GM19351 (cell line): ENCODE measurements around the gene DEDD2.
A peak's percentile ranks its signal among the peaks of the same experiment; 100 is the strongest.

ENCODE experiments used
- ATAC-seq: cut with Tn5 transposase; IDR thresholded peaks from one replicate; pipeline ENCODE4 v1.9.1; 2021; ENCODE audit warnings: mild to moderate bottlenecking, moderate library complexity; ENCODE audit not compliant: unreplicated experiment

The DEDD2 gene

DNA sequence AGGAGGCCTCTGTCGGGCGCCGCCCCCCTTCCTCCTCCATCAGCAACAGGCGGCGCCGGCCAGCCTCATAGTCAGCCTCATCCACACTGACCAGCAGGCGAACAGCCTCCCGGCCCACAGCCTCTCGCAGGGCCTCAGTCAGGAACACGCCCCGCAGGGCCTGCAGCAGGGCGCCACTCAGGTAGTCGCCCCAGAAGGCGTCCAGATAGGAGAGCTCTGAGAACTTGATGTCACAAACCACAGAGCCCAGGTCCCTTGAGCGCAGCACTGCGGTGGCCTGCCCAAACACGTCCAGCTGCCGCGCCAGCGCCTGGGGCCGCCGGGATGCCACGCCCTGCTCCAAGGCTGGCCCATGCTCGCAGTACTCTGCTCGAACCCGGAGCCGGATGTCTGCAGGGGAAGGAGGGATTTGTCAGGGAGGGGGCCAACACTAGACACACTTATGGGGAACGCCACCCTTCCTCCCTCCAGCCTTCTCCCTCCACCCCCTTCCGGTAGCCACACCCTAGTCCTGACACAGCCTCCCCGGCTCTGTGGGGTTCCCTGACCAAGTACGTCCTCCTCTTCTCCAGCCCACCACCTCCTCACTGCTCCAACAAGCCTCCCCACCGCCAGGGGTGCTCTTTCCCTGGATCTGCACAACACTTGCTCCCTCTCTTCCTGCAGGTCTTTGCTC lies 17.9 kb downstream of the DEDD2 start:
- peak; percentile 47 for ATAC-seq

DNA sequence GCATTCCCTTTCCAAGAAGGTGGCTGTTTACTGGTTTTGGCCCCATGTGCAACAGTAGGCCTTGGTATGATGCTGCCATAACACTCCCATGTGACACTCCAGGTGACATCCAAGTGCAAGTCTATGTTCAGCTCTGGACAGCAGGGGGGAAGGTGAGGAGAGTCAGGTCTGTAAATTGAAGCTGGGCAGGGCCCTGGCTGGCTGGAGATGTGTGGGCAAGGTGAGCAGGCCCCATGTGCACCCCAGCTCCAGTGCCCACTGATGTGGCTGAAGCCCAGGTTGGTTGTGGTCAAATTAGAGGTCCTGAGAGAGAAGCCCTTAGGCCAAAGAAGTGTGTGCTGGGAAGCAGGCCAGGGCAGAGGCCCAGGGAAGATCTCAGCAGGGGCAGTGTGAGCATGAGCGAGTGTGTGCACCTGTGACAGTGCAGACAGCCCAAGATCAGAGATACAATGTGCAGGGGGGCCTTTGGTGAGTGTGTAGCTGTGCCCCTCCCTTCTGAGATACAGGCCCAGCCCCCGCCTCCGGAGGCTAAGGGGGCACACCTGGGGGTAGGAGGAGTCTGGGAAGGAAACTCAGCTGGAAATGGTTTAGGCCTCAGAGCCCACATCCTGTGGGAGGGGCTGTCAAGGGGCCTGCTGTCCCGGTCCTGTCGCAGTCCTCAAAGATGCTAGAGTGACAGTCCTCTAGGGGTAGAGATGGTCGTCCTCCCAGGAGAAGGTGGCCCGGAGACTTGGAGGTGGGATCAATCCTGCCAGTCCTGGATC lies 18.6 kb downstream of the DEDD2 start:
- ATAC-seq = peak; percentile 38

DNA sequence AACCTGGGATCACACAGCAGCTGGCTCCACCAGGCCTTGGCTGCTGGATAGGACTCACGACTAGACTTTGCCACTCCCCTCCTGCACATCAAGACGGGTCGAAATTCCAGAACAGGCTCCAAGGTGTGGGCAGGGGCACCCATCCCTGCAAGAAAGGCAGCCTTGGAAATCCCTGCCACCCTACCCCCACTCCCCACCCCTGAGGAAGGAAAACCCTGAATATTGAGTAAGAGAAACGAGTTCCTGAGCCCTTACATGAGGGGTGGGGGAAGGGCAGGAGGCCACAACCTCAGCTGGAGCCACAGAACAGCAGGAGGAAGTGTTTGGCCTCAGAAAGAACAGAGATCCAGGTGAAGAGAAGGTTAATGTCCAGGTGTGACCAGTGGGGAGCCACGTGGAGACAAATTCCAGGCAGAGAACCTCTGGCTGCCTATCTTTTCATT lies 20.1 kb downstream of the DEDD2 start:
- no peak for ATAC-seq

DNA sequence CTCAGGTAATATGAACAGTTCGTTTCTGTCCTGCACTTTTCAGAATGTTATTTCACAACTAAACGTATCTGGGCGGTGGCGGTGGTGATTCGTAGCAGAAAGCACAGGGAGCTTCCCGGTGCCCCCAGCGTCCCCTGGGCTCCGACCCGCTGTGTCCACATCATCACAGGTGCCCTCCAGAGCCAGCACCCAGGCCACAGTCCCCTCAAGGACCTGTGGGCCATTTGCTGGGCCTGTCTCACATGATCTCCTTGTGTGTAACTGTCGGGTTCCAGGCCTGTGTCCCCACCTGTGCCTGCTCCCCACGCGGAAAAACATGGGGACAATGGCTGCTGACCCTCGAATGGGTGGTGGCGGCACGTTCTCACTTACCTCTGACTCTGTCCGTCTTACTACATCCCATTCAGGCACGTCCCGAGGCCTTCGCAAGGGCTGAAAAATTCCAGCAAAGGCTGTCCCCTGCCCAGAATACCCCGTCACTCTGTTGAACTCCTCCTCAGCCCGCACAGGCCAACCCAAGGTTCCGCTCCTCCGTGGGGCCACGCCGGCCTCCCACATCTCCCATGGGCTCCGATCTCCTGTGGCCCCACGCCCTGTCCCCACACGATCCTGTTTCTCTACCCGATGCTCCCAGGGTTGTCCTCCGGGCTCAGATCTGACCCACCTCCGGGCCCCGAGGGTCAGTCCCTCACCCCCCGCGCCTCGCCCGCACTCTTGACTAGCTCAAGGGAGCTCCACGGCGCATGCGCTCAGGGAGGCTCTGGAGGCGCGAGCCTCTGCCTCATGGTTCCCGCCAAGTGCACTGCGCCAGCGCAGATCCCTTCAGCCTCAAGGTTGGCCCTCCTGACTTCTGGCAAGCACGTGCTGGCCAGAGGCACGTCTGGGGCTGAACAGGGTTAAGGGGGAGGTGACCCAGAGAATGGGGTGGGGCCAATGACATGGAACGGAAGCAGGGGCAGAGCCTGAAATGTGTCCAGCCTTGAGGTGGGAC lies 21.2 kb downstream of the DEDD2 start:
- ATAC-seq = no peak

DNA sequence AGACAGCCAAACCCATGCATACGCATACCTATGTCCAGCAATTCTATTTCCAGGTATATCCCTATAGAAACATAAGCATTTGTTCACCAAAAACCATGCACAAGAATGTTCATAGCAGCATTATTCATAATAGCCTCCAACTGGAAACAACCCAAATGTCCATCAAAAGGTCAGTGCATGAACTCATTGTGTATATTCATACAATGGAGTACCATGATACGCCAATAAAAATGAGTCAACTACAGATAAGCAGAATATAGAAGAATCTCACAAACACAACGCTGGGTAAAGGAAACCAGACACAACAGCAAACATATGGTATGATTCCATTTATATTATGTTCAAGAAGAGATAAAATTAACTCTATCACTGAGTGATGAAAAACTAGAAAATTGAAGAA lies 23.8 kb downstream of the DEDD2 start:
- ATAC-seq = no peak

DNA sequence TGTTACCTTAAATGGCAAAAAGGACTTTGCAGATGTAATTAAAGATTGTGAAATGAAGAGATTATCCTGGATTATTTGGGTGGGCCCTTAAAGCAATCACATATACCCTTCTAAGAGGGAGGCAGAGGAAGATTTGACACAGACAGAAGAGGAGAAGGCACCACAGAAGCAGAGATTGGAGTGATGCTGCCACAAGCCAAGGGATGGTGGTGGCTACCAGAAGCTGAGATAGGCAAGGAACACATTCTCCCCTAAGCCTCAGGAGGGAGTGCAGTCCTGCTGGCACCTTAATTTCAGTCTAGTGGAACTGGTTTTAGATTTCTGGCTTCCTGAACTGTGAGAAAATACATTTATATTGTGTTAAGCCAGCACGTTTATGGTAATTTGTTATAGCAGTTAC lies 24.2 kb downstream of the DEDD2 start:
- no peak for ATAC-seq

DNA sequence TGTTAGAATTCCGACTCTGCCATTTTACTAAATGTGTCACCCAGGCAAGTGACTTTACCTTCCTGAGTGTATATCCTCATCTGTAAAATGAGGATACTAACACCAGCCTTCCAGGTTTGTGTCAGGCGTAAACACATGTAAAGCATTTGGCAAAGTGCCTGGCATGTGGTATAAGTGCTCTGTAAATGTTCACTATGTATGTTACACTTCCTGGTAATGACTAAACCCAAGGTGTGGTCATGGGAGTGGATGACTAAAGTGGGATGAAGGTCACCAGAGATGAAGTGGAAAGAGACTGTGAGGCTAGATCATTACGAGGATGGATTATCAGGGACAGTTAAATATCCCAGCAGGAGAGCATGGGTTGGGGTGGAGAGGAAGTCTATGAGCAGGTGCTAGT lies 25.6 kb downstream of the DEDD2 start:
- ATAC-seq = no peak

DNA sequence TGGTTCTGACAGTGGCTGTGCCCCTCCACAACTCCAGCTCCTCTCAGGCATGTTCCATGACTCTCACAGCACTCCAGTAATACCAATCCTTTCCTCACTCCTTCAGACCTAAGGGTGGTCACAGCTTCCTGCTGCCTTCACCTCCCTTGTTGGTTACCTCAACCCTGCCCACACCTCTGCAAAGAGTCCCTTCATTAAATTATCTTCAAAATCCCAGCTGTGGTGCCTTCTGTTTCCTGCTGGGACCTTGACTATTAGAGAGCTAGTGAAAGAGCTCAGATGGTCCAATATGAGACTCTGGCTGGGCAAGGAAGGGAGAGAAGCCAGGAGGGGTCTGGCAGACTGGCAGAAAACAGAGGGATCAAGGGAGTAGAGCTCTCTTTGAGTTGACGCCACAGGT lies 26.1 kb downstream of the DEDD2 start:
- no peak for ATAC-seq

DNA sequence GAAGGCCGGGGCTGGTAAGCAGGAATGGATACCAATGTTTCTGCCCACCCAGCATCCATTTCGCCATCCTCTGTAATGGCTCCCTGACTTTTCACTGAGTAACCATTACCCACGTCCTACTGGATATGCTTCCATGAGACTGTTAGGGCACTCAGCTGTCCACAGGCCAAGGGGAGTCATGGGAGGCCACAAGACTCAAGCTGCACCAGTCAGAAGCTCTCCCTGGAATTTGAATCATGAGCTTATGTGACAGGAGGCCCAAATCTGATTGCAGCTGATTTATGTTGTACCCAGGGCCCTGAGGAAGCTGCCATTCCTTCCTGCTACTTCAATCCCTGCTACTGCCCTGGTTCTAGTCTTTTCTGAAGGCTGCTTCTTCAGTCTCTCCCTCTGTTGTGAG lies 28.3 kb downstream of the DEDD2 start:
- ATAC-seq = no peak

DNA sequence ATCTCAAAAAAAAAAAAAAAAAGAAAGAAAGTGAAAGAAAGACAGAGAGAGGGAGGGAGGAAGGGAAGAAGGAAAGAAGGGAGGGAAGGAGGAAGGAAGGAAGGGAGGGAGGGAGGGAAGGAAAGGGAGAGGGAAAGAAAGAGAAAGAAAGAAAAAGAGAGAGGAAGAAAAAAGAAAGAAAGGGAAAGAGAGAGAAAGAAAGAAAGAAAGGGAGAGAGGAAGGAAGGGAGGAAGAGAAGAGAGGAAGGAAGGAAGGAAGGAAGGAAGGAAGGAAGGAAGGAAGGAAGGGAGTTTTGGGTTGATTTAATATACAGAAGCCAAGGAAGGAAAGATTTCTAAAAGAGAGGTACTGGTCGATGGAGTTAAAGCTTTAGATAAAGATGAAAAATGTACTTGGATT lies 28.8 kb downstream of the DEDD2 start:
- no peak for ATAC-seq

DNA sequence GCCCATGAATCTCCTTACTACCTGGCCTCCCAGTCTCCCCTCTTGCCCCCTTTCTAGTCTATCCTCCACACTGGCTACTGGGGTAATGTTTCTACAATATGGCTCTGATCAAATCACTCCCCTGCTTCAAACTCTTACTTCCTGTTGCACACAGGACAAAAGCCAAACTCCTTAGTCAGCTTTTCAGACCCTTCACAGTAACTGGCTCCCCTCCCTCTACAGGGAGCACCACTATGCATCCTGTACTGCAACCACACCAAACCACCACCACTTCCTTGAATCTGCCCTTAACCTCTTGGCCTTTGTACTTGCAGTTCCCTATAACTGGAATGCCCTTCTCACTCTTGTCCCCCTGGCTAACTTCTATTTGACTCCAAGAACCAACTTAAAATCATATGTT lies 32.2 kb downstream of the DEDD2 start:
- no peak for ATAC-seq

DNA sequence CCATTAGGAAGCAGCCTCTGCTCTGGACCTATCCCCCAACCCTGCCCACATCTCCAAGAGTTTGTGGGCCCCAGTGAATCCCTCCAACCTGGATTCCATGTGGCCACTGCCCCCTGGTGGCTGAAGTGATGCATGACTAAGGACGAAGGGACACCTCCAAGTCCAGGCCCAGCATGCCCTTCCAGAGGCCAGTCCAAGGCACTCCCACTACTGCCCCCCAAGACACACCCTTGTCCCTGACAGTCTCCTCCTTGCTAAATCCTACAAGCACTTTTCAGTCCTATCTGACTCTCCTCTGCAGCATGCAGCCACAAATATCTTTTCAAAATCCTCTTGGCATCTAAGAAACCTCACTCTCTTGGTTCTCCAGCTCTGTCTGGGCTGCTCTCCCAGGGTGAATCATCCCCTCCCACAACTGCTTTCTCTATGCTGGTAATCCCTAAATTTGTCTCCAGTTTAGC lies 33.0 kb downstream of the DEDD2 start:
- ATAC-seq = no peak

DNA sequence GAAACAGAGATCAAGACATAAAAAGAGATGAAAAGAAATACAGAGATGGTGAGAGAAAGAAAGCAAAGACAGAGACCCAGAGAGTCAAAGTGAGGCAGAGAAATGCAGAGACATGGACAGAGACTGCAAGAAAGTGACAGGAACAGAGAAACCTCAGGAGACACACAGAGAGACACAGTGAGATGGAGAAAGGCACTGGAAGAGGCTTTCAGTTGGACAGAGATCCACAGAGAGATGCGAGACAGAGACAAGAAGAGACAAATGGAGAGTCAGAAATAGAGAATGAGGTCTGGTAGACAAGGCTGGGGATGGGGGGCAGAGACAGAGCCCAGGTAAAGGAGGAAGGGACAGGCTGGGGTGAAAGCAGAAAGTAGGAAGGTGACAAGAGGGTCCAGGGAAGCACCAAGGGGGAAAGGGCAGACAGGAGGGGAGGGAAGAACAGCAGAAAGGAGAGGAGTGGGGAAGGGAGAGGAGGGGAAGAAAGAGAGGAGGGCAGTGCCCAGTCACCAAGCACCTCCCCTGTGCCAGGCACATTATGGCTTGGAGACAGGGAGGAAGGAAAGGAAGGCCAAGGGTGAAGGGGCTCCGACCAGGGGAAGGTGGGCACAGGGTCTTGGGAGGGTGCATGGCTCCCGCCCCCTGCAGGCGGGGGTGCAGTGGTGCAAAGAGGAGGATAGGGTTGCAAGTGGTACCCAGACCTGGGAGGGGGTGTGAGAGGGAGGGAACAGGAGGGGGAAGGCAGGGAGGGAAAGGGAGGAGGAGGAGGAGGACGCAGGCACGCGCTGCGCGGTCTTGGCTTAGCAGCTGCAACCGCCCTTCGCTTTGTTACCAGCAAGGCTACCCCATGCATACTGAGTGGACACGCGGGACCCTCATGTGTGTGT lies 38.4 kb downstream of the DEDD2 start:
- ATAC-seq = no peak

DNA sequence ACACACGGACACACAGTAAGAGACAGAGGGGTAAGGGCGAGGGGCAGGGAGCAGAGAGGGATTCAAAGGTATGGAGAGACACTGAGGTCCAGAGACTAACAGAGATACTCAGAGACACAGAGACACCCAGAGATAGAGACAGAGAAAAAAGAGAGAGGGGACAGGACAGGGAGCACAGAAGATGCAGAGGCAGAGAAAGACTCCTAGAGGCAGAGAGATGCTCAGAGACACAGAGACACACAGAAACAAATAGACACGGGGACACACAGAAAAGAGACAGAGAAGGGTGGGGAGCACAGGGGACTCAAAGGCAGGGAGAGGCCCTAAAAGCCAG lies 39.8 kb downstream of the DEDD2 start:
- ATAC-seq = no peak

DNA sequence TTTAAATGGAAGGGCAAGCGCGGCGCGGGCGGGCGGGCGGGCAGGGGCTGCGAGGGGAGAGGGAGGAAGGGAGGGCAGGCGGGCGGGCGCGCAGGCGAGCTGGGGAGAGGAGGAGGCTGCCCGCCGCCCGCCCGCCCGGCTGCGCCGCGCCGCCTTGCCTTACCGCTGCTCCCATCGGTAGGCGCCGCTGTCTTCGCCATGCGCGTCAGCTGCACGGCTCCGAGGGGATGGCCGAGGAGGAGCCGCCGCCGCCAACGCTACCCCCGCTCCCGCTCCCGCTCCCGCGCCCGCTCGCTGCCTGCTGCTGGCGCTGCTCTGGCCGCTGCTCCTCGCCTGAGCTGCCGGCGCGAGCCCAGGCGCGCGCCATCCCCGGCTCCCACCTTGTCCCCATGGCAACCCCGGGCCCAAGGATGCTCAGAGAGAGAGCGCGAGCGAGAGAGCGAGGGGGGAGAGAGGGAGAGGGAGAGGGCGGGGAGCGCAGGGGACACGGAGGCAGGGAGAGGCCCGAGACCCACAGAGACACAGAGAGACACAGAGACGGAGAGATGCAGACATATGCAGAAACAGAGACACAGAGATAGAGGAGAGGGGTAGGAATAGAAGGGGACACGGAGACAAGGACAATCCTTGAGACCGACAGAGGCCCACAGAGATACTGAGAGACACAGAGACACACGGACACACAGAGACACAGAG lies 40.3 kb downstream of the DEDD2 start:
- ATAC-seq = no peak

DNA sequence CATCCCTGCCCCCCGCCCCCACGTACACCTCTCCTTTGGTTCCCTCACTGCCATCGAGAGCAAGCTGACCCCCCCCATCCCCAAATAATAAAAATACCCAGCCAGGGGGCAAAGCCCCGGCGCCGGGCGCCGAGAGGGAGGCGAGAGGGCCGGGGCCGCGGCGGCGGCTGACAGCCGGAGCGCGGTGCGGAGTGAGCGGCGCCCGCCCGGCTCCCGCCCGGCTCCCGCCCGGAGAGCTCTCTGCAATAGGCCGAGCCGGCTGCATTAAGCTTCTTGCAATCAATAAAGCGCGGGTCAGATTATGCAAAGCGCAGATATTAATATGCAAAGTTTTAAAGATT lies 40.9 kb downstream of the DEDD2 start:
- no peak for ATAC-seq

DNA sequence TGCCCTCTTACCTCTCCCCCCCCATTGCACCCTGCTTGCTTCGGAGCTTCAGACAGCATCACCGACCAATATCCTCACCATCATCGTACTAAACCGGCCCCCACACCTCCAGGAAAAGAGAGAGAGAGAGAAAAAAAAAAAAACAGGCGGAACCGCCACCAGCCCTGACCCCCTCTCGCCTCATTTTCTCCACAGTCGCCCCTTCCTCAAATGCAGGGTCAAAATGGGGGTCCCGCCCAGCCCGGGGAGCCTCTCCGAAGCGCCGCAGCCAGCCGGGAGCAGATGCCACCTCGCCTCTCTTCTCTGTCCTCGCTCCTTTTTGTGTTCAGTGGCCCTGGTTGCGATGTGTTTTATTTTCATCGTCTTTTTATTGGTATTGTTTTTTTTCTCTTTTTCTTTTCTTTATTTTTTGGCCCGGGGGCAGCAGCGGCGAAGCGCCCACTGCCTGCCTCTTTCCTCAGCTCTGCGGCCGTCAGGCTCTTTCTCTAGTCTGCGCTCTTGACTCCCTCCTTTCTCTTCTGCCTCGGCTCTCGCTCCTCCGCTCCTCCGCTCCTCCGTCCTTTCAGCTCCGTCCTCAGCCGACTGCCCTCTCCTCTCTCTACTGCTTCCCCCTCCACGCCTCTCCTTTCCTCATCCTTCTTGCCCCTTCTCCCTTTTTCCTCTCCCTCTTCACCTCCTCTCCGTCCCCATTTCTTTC lies 41.4 kb downstream of the DEDD2 start:
- ATAC-seq = no peak

DNA sequence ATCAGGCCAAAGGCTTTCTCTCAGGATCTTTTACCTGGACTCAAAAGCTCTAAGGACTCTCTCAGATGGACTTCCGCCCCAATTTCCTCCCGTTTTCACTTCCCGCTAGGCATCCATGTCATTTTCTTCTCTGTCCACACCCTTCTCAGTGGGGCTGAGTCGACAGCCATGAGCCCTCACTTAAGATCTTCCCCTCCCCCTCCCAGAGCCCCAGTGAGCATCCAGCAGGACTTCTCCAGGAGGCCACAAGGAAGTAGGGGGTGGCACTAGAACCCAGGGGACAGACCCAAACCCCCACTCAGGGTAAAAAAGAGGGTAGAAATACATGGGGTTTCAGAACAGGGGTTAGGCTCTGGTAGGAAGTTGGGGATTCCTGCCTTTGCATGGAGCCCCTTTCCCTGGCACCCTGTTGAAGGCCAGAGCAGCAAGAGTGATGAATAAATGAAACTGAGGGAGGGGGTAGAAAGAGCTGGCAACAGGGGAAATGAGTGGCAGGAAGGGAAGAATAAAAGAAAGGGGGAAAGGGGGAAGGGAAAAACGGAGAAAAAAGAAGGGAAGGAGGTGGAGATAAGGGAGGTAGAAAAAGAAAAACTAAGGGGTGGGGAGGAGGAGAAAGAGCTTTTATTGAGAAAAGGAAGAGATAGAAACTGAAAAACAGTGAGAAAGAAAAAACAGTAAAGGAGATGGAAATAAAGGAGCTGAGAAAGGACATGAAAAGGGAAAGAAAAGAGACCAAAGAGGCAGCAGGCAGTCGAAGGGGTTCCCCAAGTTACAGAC lies 42.3 kb downstream of the DEDD2 start:
- ATAC-seq = no peak

DNA sequence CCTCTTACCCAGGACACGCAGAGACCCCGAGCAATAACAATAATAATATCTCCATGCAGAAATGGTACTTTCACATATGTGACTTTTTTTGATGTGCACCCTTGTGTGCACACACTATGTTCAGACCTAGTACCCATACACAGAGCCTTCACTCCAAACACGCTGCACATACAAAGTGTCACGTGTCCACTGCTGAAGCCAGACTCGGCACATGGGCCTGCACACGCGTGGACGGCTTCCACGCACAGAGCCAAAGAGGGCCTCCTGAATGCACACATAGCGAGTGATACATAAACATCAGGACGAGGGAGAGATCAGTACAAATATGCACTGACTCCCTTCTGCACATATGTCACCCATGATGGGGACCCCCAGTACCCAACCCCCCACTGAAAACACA lies 43.3 kb downstream of the DEDD2 start:
- ATAC-seq = no peak
